ENCODE data around the gene HDAC10.

- TF ChIP-seq POLR2A (IDR thresholded peaks at IDR 0.05) (no peak), CTCF (IDR thresholded peaks at IDR 0.05) (no peak)
Observed at GRCh38 chr22:50264946-50265669, 14.0 kb upstream of the HDAC10 start.
